Colon (tissue), 2 donors: Measurements from ENCODE around the gene SORL1-AS1.
"Not testable (repeated sequence)": the region's sequence is repeated elsewhere in the genome, so short reads cannot be mapped to it uniquely, and the experiment has no call there.

Experiments used
- FAIRE-seq: peaks from 2 replicates; lab custom pipeline; 2012; peaks lifted over from hg19 to GRCh38; lab: Jason Lieb, UNC
- donor health status: control.
- donor health status: control.

The SORL1-AS1 gene

DNA sequence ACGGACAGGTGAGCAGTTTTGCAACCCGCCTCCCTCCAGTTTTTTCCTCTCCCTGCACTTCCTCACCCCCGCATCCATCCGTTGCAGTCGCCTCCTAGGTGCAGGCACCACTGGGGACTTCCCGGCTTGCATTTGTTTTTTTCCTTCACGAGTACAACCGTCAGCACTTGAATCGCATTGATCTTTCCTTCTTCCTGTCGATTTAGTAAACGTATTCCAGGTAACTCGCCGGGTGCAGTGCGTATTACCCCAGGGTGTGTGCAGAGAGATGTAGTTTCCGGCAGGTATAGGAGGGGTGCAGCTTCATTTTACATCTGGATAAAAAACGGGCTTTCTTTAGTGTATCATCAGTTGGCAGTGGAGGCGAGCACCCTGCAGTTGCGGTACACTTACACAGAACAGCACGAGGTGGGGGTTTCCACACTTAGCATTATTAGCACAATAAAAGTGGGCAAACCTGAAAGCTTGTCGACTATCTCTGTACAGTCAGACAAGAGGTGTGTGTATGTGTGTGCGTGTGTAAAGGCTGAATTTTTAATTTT lies at the start of gene SORL1-AS1:
SORL1-AS1 (minus strand) TSS at position 359 of the 542 bp plus-strand sequence.
- no peak for FAIRE-seq

DNA sequence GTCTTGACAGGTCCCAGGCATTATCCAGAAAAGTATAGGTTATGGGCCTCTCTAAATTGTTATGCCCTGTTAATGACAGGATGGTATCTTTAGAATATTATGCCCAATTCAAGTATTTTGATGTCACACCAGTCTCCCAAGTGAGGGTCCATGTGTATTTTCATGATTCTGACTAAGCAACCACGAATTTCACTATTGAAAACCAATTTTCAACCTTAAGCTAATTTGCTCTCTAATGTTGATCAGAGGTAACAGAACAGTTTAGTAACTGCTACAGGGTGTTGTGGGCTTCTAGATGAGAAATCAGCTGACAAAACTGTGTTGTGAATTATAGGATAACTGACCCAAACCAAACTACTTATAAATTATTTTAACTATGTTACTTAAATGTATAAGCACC lies 48.0 kb upstream of the SORL1-AS1 start:
- no peak for FAIRE-seq

DNA sequence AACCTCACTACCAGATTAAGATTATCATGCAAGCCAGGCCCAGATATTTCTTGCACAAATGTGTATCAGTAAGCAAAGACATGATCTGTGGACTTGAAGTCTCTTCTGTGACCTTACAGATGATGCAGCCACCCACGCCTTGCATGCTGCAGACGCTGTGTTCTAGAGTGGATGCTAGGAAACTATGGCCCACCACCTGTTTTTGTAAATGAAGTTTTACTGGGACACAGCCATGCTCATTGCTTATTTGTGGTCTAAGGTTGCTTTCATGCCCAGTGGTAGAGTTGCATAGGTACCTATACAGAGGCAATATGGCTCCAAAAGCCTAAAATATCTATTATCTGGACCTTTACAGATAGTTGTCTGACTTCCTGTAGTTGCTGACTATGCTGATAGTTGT lies 47.5 kb upstream of the SORL1-AS1 start:
- FAIRE-seq, result no peak

DNA sequence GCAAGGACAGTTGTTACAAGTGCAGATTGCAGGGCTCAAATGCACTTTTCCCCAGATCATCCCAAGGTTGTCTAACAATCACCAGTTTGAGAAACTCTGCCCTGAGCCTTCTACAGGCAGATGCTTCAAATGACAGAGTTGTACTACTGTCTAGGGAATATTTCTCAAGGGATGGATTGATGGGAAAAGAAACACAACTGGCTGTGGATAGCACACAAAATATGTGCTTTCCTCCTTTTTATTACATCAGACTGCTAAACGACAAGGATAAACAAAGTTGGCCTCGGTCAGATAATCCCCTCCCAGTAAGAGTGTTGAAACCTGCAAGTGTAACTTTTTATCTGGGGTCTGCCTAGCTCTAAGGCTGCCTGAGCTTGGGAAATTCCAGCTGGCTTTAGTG lies 46.6 kb upstream of the SORL1-AS1 start:
- no peak for FAIRE-seq

DNA sequence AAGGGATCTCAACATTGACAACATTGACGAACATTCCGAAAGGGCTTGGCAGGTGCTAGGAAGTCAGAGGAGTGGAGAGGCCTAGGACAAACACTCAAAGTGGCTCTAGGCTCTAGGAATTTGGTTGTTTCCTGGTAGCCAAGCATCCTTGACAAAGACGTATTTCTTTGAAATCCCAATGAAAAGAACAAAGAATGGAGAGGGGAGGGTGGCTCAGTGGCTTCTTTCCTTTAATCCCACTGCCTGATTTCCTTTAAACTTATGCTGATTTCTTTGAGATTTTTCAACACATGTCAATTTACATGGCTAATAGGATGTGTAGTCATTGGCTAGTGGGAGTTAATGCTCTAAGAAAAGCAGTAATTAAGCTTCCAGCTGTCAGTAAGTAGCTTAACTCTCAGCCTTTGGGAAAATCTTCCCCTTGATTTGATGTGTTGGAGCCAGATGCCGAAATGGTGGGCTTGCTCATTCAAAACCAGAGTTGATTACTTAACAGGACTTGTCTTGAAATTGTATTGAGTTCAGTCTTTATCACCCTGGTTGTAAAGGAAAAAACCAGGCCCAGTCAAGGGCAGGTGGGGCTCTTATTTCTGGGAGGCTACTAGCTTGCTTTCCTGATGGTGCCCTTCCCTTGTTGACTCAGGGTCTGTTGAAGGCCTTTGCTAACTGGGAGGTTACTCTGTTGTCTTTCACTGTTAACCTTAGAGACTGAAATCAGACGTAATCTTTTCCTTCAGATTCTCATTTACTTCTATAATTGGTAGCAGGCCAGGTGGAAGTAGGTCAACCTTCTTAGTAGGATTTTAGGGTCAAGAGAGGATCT lies 44.6 kb upstream of the SORL1-AS1 start:
- no peak for FAIRE-seq

DNA sequence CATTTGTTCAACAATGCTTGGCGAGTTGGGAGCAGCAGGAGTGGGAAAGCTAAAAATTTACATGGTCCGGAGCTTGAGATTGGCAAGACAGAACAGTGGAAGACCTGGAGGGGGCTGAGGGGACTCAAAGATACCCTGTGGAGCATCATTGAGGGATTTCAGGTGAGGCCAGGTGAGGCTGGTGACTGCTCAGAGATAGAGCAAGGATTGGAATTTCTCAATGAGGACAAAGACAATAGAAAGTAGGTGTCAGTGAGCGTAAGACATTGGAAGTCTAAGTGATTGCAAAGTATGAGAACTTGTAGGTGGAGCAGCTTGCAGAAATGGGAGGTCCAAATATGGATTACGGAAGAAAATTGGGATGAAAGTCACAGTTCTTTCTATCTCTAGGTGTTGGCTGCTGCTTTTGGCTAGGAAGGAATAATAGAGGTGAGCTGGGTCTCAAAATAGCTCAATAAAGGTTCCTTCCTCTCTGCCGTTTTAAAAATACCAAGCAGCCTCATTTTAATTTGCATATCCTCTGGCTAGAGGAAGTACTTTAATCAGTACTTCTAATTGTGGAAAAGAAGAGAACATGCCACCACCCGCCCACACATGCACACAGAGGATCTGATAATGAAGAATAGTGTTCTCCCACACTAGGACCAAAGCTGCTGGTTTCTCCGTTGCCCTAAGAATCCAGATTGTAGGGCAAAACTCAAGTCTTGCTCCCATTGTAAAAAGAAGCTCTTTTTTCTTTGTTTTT lies 41.8 kb upstream of the SORL1-AS1 start:
- no peak for FAIRE-seq

DNA sequence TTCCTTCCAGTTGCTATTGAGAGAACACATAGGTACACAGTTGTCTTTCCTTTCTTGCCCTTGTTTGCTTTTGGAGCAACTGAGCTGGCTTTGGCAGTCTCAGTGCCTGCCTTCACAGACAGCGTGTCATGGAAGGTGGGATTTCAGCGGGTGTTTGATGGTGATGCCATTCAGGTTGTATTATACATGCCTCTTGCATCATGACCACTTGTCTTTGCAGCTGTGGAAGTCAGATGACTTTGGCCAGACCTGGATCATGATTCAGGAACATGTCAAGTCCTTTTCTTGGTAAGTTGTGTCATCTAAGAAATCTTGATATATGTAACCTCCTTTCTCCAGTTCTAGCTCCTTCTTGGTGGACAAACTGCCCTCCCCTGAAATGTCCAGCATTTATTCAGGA lies 37.1 kb upstream of the SORL1-AS1 start:
- no peak for FAIRE-seq

DNA sequence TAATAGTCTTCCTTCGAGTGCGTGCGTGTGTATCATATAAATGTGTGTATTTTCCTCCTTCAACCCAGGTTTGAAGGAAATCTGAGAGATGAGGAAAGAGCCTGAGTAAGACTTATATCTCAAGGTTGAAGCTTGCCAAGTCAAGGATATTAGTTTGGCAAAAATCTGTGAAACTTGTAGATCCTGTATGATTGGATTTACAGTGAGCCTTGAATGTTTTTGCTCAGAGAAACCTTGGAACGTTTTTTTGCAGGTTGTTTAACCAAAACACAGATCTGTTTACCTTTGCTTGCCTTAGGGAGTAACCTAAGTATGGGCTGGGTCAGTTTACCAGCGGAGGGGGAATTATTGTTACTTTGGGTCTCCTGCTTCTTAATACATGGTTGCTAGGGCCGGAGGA lies 35.9 kb upstream of the SORL1-AS1 start:
- FAIRE-seq, result no peak

DNA sequence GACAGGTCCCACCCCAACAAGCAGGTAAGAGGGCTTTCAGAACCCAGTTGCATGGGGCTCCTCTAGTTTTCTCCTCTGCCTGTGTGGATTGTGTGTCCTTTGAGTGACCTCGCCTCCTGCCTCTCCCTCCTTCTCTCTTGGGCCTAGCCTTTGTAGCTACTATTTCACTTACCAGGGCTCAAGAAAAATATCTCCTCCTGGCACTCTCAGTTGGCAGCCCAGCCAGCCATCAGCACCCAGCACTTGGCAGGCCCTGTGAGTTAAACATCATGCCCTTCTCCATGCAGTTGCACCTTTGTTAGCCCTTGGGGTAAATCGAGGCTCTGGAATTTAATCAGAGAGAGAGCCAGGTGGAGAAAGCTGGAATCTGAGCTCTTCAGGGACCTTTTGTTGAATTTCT lies 35.4 kb upstream of the SORL1-AS1 start:
- no peak for FAIRE-seq

DNA sequence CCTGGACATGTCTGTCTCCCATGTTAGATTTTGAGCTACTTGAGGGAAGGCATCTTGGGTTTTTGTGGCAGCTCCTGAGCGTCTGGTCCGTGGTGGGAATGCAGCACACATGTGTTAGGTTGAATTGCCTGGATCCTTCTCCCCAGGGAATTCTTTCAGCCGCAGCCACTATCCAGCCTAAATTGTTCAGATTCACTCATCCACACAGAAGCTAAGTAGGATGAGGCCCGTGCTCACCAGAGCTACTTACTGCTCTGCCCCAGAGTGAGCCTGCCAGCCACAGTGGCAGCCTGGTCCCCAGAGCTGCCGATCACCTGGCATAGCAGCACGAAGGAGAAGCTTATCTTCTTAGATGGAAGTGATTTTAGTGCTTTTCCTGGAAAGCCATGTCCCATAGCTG lies 34.4 kb upstream of the SORL1-AS1 start:
- FAIRE-seq, result no peak

DNA sequence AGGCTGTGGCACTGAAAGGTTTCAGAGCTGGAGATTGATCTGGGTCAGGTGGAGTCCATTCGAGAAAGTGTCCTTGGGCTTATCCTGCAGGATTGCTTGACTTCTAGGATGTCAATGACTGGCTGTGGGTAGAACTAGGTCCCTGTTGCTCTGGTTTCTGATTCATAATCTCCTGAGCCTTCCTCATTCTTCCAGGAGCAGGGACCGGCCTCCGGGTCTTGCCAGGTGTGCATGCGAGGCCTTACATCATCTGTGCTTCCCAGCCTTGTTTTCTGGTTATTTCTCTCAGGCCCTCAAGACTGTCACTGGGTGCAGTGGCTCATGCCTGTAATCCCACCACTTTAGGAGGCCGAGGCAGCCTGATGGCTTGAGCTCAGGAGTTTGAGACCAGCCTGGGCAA lies 33.3 kb upstream of the SORL1-AS1 start:
- no peak for FAIRE-seq

DNA sequence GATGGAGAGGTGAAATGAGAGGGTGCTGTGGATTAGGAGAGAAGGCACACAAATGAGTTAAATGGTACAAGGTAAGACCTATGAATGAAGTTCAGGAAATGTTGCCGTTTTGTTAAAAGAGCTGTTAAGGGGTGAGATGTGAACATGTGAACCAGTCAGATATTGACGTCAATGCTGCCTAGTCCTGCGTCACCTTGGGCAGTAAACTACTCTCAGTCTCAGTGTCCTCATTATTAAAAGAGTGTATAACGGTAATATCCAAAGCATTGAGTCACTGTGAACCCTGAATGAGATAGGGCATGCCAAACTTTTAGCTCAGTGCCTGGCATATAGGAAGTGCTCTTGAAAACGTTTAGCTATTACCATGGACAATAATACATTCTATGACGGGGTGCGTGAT lies 32.4 kb upstream of the SORL1-AS1 start:
- FAIRE-seq, result no peak

DNA sequence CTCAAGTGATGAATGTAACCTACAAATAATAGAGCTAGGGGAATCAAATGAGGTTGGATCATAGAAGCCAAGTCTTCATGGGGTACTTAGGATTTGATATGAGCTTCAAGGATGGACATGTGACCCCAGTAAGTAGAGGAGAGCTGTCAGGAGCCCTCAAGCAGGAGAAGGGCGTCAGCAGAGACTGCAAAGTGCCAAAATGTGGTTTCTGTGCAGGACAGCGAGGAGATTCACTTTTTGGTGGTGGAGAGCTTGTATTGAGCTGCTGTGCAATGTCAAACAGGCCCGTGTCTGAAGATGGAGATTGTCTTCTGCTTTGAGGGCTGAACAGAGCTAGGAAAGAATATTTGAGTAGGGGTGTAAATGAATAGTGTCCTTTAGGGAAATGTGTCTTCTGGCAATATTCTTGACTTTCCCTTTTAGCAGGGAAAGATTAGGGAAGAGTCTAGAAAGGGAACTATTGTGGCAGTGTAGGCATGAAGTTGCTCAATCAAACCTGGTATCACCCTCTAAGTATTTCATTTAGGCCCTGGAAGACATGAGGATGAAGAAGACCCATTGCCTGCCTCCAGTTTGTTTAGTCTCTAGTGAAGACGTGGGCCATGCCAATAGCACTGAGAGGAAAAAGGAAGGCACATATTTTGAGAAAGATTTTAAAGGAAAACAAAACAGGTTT lies 31.2 kb upstream of the SORL1-AS1 start:
- FAIRE-seq, result no peak

DNA sequence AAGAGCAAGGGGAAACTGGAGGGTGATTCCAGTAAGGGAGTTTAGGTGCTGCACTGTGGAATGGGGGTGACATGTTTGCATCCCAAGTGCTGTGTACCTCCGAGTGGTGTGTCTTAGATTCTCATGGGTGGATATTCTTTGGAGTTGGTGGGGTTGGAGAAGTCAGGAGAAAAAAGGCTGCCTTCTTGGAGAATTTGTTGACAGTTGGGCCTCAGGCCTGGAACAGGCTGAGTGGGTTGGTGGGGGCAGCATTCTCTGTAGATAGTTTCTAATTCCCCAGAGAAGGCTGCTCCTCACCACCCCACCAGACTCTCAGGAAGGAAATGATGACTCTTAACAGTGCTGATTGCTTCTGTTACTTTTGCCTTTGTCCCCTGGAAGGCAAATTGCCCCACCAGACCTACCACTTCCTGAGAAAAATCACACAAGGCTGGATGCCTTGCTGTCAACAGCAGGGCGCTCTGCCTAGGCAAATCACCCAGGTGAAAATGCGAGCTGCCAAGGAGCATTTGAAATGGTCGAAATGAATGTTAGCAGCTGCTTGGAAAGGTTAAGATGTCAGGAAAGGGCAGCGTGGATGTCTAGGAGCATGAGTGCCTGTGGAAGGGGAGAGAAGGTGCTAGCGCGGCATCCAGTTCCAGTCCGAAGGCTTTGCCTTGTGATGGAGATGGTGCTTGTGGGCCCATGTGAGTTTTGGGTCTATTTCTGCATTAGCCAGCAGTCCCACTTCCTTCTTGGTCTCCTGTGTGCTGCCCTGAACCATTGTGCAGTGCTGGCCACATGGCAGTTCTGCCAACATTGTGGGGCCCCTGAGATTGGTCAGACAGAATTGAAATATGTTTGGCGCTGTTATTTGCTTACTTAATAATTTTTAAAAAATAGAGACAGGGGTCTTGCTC lies 29.7 kb upstream of the SORL1-AS1 start:
- no peak for FAIRE-seq

DNA sequence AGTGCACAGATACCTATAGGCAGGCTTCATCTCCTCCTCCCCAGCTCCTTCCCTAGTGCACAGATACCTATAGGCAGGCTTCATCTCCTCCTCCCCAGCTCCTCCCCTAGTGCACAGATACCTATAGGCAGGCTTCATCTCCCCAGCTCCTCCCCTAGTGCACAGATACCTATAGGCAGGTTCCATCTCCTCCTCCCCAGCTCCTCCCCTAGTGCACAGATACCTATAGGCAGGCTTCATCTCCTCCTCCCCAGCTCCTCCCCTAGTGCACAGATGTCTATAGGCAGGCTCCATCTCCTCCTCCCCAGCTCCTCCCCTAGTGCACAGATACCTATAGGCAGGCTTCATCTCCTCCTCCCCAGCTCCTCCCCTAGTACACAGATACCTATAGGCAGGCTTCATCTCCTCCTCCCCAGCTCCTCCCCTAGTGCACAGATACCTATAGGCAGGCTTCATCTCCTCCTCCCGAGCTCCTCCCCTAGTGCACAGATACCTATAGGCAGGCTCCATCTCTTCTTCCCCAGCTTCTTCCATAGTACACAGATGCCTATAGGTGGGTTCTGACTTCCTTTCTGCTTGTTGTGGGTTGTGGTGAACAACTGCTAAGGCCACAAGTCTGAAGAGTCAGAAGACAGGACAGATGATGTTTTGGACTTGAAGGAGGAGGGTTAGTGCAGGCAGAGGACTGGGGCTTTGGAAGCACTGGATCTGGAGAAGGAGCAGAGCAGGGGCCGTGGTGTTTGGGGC lies 28.9 kb upstream of the SORL1-AS1 start:
- FAIRE-seq, result not testable (repeated sequence)

DNA sequence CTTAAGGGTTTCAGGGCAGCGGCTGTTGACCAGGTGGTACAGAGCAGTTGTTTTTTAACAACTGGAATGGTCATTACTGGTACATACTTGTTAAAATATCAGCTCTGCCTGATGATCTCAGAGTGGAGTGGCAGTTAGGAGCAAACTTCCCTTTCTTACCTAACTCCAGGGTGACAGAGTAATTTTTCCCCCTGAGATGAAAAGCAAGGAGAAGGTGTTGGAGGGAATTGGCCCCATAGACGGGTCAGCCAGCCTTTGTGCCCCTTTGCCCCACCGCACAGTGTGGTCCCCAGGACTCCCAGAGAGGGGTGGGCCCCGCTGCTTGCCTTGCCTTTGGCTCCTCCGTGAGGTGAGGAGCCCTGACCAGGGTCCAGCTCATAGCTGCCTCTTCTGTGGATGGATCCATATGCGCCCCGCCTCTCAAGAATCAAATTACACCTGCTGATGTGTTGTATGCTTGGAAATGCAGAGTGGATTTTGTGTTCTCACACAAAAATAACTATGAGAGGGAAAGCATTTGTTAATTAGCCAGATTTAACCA lies 27.0 kb upstream of the SORL1-AS1 start:
- FAIRE-seq, result no peak

DNA sequence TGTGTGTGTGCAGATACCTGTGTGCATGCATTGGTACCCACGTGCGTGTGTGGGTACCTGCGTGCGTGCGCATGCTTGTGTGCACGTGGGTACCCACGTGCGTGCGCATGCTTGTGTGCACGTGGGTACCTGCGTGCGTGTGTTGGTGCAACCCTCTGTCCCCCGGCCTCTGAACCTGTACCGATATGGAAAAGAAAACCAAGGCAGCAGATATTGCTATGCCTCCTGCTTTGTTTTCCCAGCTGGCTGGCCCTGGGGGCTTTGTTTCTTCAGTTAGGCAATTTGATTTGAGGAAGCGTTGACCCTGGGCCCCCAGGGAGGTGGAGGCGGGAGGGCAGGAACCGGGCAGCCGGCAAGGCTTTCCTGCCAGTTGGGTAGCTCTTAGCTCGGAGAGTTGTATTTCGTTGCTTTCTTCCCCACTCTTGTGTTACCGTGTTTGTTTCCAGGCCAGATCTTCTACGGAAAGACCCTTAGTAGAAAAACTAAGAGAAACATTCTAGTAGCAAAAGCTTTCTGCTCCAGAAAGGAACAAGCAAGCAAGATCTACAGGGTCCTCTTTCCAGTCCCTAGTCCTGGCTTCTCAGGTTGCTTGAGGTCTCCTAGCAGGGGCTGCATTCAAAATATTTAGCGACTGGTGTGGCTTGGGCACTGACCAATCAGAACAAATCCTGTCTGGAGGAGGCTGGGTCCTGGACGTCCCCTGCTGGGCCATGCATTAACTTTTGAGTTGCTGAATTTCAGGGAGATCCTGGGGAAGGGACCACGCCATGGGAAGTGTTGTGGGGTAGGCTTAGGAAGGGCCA lies 26.3 kb upstream of the SORL1-AS1 start:
- no peak for FAIRE-seq

DNA sequence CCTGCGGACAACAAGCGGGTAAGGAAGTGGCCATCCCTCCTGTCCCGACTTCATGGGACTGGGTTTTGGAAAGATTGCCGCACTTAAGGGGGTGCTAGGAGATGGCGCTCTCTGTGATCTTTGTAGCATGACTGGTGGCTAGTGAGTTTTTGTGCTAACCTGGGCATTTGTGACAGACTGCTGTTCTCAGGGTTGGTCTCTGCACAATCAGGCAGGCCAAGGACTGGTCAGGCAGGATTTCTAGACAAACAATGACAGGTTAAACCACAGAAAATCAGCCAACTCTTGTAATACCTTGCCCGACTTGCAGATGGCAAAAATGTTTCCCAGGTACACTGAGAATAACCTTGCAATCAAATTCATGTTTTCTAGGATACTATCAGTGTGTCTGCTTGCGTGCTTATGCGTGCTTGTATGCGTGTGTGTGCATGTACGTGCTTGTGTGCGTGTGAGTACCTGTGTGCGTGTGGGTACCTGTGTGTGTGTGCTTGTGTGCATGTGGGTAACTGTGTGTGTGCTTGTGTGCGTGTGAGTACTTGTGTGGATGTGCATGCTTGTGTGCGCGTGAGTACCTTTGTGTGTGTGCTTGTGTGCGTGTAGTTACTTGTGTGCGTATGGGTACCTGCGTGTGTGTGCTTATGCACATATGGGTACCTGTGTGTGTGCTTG lies 25.6 kb upstream of the SORL1-AS1 start:
- no peak for FAIRE-seq

DNA sequence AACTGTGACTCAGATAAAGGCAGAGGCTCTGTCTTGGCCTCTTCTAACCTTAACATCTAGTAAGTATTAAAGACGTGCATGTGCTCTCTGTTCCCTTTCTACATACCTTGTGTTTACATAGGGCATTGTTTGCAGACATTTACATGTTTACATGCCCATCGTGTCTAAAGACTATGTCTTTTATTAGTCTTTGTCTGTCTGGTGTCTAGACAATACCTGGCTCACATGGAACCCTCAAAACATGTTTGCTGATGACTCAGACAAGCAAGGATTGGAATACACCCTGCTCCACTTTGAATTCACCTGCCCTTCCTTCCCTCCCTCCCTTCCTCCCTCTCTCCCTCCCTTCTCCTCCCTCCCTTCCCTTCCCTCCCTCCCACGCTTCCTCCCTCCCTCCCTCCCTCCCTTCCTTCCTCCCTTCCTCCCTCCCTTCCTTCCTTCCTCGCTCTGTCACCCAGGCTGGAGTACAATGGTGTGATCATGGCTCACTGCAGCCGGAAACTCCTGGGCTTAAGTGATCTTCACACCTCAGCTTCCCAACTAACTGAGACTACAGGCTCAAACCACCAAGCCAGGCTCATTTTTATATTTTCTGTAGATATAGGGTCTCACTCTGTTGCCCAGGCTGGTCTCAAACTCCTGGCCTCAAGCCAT lies 23.7 kb upstream of the SORL1-AS1 start:
- no peak for FAIRE-seq
